Liver (tissue), 9 donors: ENCODE data around the gene NIPBL. TPM values are rescaled to one million over a fixed set of nuclear protein-coding genes. Genes with fewer than 3 reads are reported as not detected.
"Not testable (repeated sequence)": the region's sequence is repeated elsewhere in the genome, so short reads cannot be mapped to it uniquely, and the experiment has no call there.

ENCODE experiments used
- DNase-seq: peaks from one replicate; pipeline ENCODE4 v3.0.0-alpha.2; 2017; ENCODE audit warnings: low spot score
- H3K27ac ChIP-seq, 2 donors: one replicate each; pipeline ENCODE4 v1.7.0; 2013; ENCODE audit warnings: inconsistent platforms in 2 of 2, low read length in 2 of 2, control low read depth in 1 of 2, low read depth in 1 of 2, mild to moderate bottlenecking in 1 of 2
- H3K27me3 ChIP-seq, 4 donors: one replicate each; pipeline versions ENCODE4 v1.6.1 to v1.7.0; 2013; ENCODE audit warnings: low read length in 3 of 4, inconsistent platforms in 1 of 4, mild to moderate bottlenecking in 1 of 4, moderate library complexity in 1 of 4; ENCODE audit not compliant: control insufficient read depth in 4 of 4, insufficient read depth in 4 of 4
- H3K36me3 ChIP-seq, 4 donors: one replicate each; pipeline versions ENCODE4 v1.6.1 to v1.7.0; 2013; ENCODE audit warnings: low read length in 3 of 4, mild to moderate bottlenecking in 3 of 4, low read depth in 1 of 4, moderate library complexity in 1 of 4; ENCODE audit not compliant: control insufficient read depth in 4 of 4, insufficient read depth in 3 of 4
- H3K4me1 ChIP-seq, 4 donors: one replicate each; pipeline versions ENCODE4 v1.6.1 to v1.7.0; 2013; ENCODE audit warnings: low read length in 3 of 4, mild to moderate bottlenecking in 3 of 4, moderate library complexity in 1 of 4; ENCODE audit not compliant: control insufficient read depth in 4 of 4, insufficient read depth in 4 of 4
- H3K4me3 ChIP-seq, 3 donors: one replicate each; pipeline versions ENCODE4 v1.6.1 to v1.7.0; 2013; ENCODE audit warnings: low read length in 3 of 3, control low read depth in 1 of 3, low read depth in 1 of 3, mild to moderate bottlenecking in 1 of 3
- H3K9ac ChIP-seq, 2 donors: one replicate each; pipeline ENCODE4 v1.7.0; 2013; ENCODE audit warnings: low read length in 2 of 2, mild to moderate bottlenecking in 2 of 2, moderate library complexity in 2 of 2, control low read depth in 1 of 2, low read depth in 1 of 2
- H3K9me3 ChIP-seq, 4 donors: one replicate each; pipeline versions ENCODE4 v1.6.1 to v1.7.0; 2013; ENCODE audit warnings: low read length in 3 of 4; ENCODE audit not compliant: control insufficient read depth in 4 of 4
- ATF3 ChIP-seq: IDR thresholded peaks from 2 replicates; pipeline ENCODE4 v1.6.1; 2016; ENCODE audit warnings: antibody characterized with exemption
- FOXA1 ChIP-seq: IDR thresholded peaks from 2 replicates; pipeline ENCODE4 v1.6.1; 2016; ENCODE audit warnings: antibody characterized with exemption
- FOXA2 ChIP-seq: IDR thresholded peaks from 2 replicates; pipeline ENCODE4 v1.6.1; 2016; ENCODE audit warnings: antibody characterized with exemption
- HNF4A ChIP-seq, 2 donors: conservative IDR thresholded peaks; 2 replicates each; pipeline ENCODE4 v1.6.1; 2016; ENCODE audit warnings: antibody characterized with exemption in 2 of 2, mild to moderate bottlenecking in 2 of 2
- NR2F2 ChIP-seq: IDR thresholded peaks from 2 replicates; pipeline ENCODE4 v1.6.1; 2016; ENCODE audit warnings: antibody characterized with exemption
- RAD21 ChIP-seq, 2 donors: IDR thresholded peaks; 2 replicates each; pipeline ENCODE4 v1.6.1; 2016; ENCODE audit warnings: antibody characterized with exemption in 2 of 2, mild to moderate bottlenecking in 2 of 2
- RXRA ChIP-seq, 2 donors: IDR thresholded peaks; 2 replicates each; pipeline ENCODE4 v1.6.1; 2017 to 2018; ENCODE audit warnings: antibody characterized with exemption in 2 of 2, mild to moderate bottlenecking in 1 of 2
- SP1 ChIP-seq: IDR thresholded peaks from 2 replicates; pipeline ENCODE4 v1.6.1; 2018; ENCODE audit warnings: antibody characterized with exemption, mild to moderate bottlenecking
- TAF1 ChIP-seq: conservative IDR thresholded peaks from 2 replicates; pipeline ENCODE4 v1.6.1; 2016; ENCODE audit warnings: antibody characterized with exemption, mild to moderate bottlenecking
- YY1 ChIP-seq: IDR thresholded peaks from 2 replicates; pipeline ENCODE4 v1.6.1; 2016; ENCODE audit warnings: antibody characterized with exemption, mild to moderate bottlenecking
- WGBS: extraction: QIAGEN DNeasy Blood & Tissue Kit; methylation state at CpG from one replicate; pipeline ENCODE4 v1.1.7; 2013; 5-methylcytosine and 5-hydroxymethylcytosine counted together
- polyA plus RNA-seq, 2 donors: library from polyadenylated mRNA; stranded (reverse) in 1 of 2; unstranded in 1 of 2; fragments of 200-250 nt in 1 of 2; fragments of >200 nt in 1 of 2; fragmentation: Nextera tagmentation in 1 of 2; extraction: Ambion mirVana in 1 of 2; gene quantifications; one replicate each; pipeline versions ENCODE4 v1.2.1 to v1.2.3, GENCODE V29; 2013 to 2015
- total RNA-seq, 2 donors: library from RNA; depleted of rRNA; stranded (reverse); fragments of >200 nt; gene quantifications; one replicate each; pipeline ENCODE4 v1.2.3, GENCODE V29; 2014
- TF ChIP-seq, protein P1 (sequence below): IDR thresholded peaks from 2 replicates; pipeline ENCODE4 v1.6.1; 2016; ENCODE audit warnings: antibody characterized with exemption
- donor health status: healthy.
- donor health status: healthy.
- donor health status: healthy.
- donor health status: healthy.
- donor health status: healthy.

Gene NIPBL
- total and polyA plus RNA-seq, 4 donors = 4.9 to 30.3 (median 21.0) TPM

DNA sequence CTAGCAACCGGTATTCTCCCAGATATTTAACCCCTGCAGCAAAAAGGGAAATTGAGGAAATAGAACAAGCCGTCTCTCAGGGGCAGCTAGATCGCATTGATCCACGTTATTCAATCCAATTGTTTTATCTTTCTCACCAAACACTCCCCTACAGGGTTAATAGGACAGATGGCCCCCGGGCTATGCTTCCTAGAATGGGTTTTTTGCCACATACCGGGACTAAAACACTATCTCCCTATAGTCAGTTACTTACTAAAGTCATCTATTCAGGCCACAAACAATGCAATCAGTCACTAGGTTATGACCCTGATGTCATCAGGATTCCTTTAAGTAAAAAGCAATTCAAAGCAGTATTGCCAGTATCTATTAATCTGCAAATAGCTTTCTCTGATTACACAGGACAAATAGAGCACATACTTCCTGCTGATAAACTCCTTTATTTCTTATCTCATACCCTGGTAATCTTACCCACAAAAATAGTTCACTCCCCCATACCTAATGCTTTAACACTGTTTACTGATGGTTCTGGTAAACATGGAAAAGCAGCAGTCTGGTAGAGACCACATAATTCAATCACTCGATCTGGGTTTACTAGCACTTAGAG lies 213.7 kb downstream of the NIPBL start:
- WGBS = 73% methylated on average over 7 of the region's 7 CpGs
- peaks cover 0 to 2% (median 0%) of the 10 kb centered on the region in 4 donors for H3K9me3 ChIP-seq
- DNase-seq = no peak

DNA sequence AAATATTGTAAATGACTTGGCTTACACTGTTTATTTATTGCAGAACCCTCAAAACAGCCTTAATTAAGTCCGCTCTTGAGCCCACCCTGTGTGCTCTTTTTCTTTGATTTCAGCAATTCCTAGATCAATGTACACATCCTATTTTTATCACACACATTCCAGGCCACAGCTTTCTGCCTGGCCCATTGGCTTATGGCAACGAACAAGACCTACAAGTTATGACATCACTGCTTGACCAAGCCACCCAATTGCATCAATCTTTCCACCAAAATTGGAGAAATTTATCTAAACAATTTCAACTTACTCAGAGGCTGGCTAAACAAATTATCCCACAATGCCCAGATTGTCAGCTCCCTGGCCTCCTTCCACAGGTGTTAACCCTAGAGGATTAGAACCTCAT lies 214.2 kb downstream of the NIPBL start:
- H3K9me3 ChIP-seq = peaks cover 0 to 2% (median 0%) of the 10 kb centered on the region in 4 donors
- TF ChIP-seq RAD21 (IDR thresholded peaks at IDR 0.05) (no peak), YY1 (no peak), SP1 (no peak), NR2F2 (no peak), ATF3 (no peak), TAF1 (no peak), FOXA1 (no peak)
- TF ChIP-seq, protein P1, sequence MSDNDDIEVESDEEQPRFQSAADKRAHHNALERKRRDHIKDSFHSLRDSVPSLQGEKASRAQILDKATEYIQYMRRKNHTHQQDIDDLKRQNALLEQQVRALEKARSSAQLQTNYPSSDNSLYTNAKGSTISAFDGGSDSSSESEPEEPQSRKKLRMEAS = no peak

More for the DNA sequence above, 213.7 kb downstream of the NIPBL start:
- no peak overlapping the region for H3K27ac ChIP-seq
- TF ChIP-seq TAF1 = no peak
- TF ChIP-seq RXRA (IDR thresholded peaks at IDR 0.05) = no peak
- no peak for TF ChIP-seq ATF3
- peaks cover 0 to 5% (median 1%) of the 10 kb centered on the region in 4 donors for H3K4me1 ChIP-seq
- no peak overlapping the region for H3K4me3 ChIP-seq
- H3K9ac ChIP-seq = no peak overlapping the region
- H3K36me3 ChIP-seq = no peaks in the 10 kb centered on the region
- no peaks in the 10 kb centered on the region for H3K27me3 ChIP-seq

GRCh38 chr5:37093795-37094194 lies 217.2 kb downstream of the NIPBL start:
- H3K4me1 ChIP-seq, H3K36me3 ChIP-seq, H3K27ac ChIP-seq, H3K4me3 ChIP-seq, DNase-seq, H3K9me3 ChIP-seq, H3K9ac ChIP-seq, H3K27me3 ChIP-seq: not testable (repeated sequence)
- TF ChIP-seq RXRA (IDR thresholded peaks at IDR 0.05) = peak in 1 of 2 donors; percentile 19
- TF ChIP-seq FOXA2 = peak; percentile 40
- TF ChIP-seq YY1 = peak; percentile 29
- TF ChIP-seq HNF4A (conservative IDR thresholded peaks at IDR 0.05) = peak; percentile 22 to 59
- 40% methylated on average over 4 of the region's 4 CpGs for WGBS

More for the DNA sequence above, 214.2 kb downstream of the NIPBL start:
- peaks cover 0 to 5% (median 1%) of the 10 kb centered on the region in 4 donors for H3K4me1 ChIP-seq
- H3K9ac ChIP-seq = no peak overlapping the region
- H3K36me3 ChIP-seq = no peaks in the 10 kb centered on the region
- no peaks in the 10 kb centered on the region for H3K27me3 ChIP-seq
- no peak for DNase-seq
- WGBS = 90% methylated on average over 2 of the region's 2 CpGs
- H3K4me3 ChIP-seq = no peak overlapping the region
- H3K27ac ChIP-seq = no peak overlapping the region

GRCh38 chr5:37099267-37099666 lies 222.7 kb downstream of the NIPBL start:
- H3K36me3 ChIP-seq, H3K27me3 ChIP-seq, H3K4me1 ChIP-seq, DNase-seq, H3K27ac ChIP-seq, H3K4me3 ChIP-seq, H3K9ac ChIP-seq: not testable (repeated sequence)
- peaks cover 0 to 15% (median 0%) of the 10 kb centered on the region in 4 donors for H3K9me3 ChIP-seq
- over 99% methylated on average over 5 of the region's 5 CpGs for WGBS
